Measurements from ENCODE around the gene B4GALT2. TPM values are rescaled to one million over a fixed set of nuclear protein-coding genes. Genes with fewer than 3 reads are reported as not detected.
A peak's percentile ranks its signal among the peaks of the same experiment; 100 is the strongest.

Gene B4GALT2
- total and polyA plus RNA-seq, 9 of the 15 experiments (the other 6 are each of a cell fraction or from before 2014, with no cell fraction given) = 1.3 to 86.8 (median 43.8) TPM

DNA sequence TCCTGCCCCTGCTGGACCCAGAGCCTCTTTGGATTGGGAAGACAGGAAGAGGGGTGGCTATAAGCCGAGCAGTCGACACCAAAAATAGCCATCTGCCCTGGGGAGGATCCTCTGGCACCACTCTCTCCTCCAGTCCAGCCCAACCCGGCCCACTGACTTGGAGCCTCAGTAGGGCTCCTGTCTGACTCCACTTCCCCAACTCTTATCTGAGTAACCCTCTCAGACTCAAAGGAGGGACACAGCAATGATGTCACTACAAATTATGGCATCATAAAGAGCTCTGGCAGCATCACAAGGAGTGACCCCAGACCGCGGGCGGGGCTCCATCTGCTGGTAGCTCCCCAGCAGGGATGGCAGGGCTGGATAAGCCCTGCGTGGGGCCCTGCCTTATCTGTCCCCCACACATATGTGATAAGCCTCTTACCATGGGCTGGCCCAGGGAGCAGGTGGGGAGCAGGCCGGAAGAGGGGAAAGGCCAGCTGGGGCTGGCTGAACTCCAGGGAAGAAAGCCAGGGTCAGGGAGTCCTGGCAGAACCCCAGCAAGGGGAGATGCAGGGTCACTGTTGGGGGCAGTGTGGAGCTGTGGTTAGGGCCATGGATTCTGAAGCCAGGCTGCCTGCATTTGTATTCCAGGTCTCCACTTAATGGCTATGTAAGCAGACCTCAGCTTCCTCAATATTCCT is 56.9 kb downstream of the B4GALT2 start (continued):
- TF ChIP-seq, protein P1, sequence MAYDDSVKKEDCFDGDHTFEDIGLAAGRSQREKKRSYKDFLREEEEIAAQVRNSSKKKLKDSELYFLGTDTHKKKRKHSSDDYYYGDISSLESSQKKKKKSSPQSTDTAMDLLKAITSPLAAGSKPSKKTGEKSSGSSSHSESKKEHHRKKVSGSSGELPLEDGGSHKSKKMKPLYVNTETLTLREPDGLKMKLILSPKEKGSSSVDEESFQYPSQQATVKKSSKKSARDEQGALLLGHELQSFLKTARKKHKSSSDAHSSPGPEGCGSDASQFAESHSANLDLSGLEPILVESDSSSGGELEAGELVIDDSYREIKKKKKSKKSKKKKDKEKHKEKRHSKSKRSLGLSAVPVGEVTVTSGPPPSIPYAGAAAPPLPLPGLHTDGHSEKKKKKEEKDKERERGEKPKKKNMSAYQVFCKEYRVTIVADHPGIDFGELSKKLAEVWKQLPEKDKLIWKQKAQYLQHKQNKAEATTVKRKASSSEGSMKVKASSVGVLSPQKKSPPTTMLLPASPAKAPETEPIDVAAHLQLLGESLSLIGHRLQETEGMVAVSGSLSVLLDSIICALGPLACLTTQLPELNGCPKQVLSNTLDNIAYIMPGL (CRISPR knock-in tag; IDR thresholded peaks at IDR 0.05) = 0 out of 2 replicates have a peak, but pooled peaks have one; percentile 39
- TF ChIP-seq, protein P2, sequence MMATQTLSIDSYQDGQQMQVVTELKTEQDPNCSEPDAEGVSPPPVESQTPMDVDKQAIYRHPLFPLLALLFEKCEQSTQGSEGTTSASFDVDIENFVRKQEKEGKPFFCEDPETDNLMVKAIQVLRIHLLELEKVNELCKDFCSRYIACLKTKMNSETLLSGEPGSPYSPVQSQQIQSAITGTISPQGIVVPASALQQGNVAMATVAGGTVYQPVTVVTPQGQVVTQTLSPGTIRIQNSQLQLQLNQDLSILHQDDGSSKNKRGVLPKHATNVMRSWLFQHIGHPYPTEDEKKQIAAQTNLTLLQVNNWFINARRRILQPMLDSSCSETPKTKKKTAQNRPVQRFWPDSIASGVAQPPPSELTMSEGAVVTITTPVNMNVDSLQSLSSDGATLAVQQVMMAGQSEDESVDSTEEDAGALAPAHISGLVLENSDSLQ (IDR thresholded peaks at IDR 0.05) = peak; percentile 29; the same call in 1 of the 2 replicates
- TF ChIP-seq SRSF7 (optimal IDR thresholded peaks at IDR 0.05; ENCODE audit: low read depth, low read length) (no peak), ZFP1 (CRISPR knock-in tag; IDR thresholded peaks at IDR 0.05) (peak; percentile 71; the same call in 1 of the 2 replicates), ARHGAP35 (IDR thresholded peaks at IDR 0.05; ENCODE audit: partially characterized antibody) (no peak), NCOA4 (IDR thresholded peaks at IDR 0.05; ENCODE audit: partially characterized antibody) (peak; percentile 50), NR4A1 (CRISPR knock-in tag; IDR thresholded peaks at IDR 0.05) (peak; percentile 99), NR4A1 (tag; IDR thresholded peaks at IDR 0.05) (peak; percentile 99), SOX6 (IDR thresholded peaks at IDR 0.05) (peak; percentile 99), POLR2AphosphoS5 (IDR thresholded peaks at IDR 0.05; ENCODE audit: control insufficient read depth, insufficient read depth, low read depth, low read length) (peak; percentile 100), EP400 (IDR thresholded peaks at IDR 0.05) (peak; percentile 88), ZNF436 (CRISPR knock-in tag; IDR thresholded peaks at IDR 0.05) (no peak), TGIF2 (CRISPR knock-in tag; IDR thresholded peaks at IDR 0.05) (no peak), RBM39 (optimal IDR thresholded peaks at IDR 0.05; ENCODE audit: low read depth, low read length) (peak; percentile 27), SUPT5H (IDR thresholded peaks at IDR 0.05) (no peak), ELF1 (tag; IDR thresholded peaks at IDR 0.05) (peak; percentile 97), MYNN (IDR thresholded peaks at IDR 0.05) (peak; percentile 98), MYNN (CRISPR knock-in tag; IDR thresholded peaks at IDR 0.05) (no peak)
- TF ChIP-seq, protein P3, sequence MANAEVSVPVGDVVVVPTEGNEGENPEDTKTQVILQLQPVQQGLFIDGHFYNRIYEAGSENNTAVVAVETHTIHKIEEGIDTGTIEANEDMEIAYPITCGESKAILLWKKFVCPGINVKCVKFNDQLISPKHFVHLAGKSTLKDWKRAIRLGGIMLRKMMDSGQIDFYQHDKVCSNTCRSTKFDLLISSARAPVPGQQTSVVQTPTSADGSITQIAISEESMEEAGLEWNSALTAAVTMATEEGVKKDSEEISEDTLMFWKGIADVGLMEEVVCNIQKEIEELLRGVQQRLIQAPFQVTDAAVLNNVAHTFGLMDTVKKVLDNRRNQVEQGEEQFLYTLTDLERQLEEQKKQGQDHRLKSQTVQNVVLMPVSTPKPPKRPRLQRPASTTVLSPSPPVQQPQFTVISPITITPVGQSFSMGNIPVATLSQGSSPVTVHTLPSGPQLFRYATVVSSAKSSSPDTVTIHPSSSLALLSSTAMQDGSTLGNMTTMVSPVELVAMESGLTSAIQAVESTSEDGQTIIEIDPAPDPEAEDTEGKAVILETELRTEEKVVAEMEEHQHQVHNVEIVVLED (CRISPR knock-in tag; IDR thresholded peaks at IDR 0.05) = peak; percentile 81
- TF ChIP-seq, protein P4, sequence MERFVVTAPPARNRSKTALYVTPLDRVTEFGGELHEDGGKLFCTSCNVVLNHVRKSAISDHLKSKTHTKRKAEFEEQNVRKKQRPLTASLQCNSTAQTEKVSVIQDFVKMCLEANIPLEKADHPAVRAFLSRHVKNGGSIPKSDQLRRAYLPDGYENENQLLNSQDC (CRISPR knock-in tag; IDR thresholded peaks at IDR 0.05) = no peak
- TF ChIP-seq, protein P5, sequence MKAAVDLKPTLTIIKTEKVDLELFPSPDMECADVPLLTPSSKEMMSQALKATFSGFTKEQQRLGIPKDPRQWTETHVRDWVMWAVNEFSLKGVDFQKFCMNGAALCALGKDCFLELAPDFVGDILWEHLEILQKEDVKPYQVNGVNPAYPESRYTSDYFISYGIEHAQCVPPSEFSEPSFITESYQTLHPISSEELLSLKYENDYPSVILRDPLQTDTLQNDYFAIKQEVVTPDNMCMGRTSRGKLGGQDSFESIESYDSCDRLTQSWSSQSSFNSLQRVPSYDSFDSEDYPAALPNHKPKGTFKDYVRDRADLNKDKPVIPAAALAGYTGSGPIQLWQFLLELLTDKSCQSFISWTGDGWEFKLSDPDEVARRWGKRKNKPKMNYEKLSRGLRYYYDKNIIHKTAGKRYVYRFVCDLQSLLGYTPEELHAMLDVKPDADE (conservative IDR thresholded peaks at IDR 0.05; ENCODE audit: control insufficient read depth, low read depth, low read length) = peak; percentile 99
- TF ChIP-seq, protein P6, sequence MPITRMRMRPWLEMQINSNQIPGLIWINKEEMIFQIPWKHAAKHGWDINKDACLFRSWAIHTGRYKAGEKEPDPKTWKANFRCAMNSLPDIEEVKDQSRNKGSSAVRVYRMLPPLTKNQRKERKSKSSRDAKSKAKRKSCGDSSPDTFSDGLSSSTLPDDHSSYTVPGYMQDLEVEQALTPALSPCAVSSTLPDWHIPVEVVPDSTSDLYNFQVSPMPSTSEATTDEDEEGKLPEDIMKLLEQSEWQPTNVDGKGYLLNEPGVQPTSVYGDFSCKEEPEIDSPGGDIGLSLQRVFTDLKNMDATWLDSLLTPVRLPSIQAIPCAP (CRISPR knock-in tag; IDR thresholded peaks at IDR 0.05; ENCODE audit: borderline replicate concordance) = no peak

Data from K562 (cell line).